Measurements from ENCODE around the gene SYNM.

SYNM gene

GRCh38 chr15:99131441-99132023 lies 26.7 kb downstream of the SYNM start:
- no peak for TF ChIP-seq CTCF (IDR thresholded peaks at IDR 0.05; ENCODE audit: low read depth, low read length, missing control alignments)
- no peak for DNase-seq (ENCODE audit: extremely low read depth, low read depth)
- H3K4me3 ChIP-seq (replicated peaks; ENCODE audit: low read depth, low read length) = no peak overlapping the region

GRCh38 chr15:99132122-99132521 lies 27.2 kb downstream of the SYNM start:
- TF ChIP-seq CTCF (IDR thresholded peaks at IDR 0.05; ENCODE audit: low read depth, low read length, missing control alignments) = no peak
- no peak for DNase-seq (ENCODE audit: extremely low read depth, low read depth)
- H3K4me3 ChIP-seq (replicated peaks; ENCODE audit: low read depth, low read length) = no peak overlapping the region

- no peak for TF ChIP-seq CTCF (IDR thresholded peaks at IDR 0.05; ENCODE audit: low read depth, low read length, missing control alignments)
- DNase-seq (ENCODE audit: extremely low read depth, low read depth) = no peak
- H3K4me3 ChIP-seq (replicated peaks; ENCODE audit: low read depth, low read length) = no peak overlapping the region
Observed at GRCh38 chr15:99132634-99133287, 27.9 kb downstream of the SYNM start.

GRCh38 chr15:99134317-99134821 lies 29.5 kb downstream of the SYNM start:
- no peak for TF ChIP-seq CTCF (IDR thresholded peaks at IDR 0.05; ENCODE audit: low read depth, low read length, missing control alignments)

GRCh38 chr15:99135194-99135593 lies 30.3 kb downstream of the SYNM start:
- no peak for TF ChIP-seq CTCF (IDR thresholded peaks at IDR 0.05; ENCODE audit: low read depth, low read length, missing control alignments)
- no peak overlapping the region for H3K4me3 ChIP-seq (replicated peaks; ENCODE audit: low read depth, low read length)
- DNase-seq (ENCODE audit: extremely low read depth, low read depth) = no peak

More at GRCh38 chr15:99134317-99134821, 29.5 kb downstream of the SYNM start:
- no peak overlapping the region for H3K4me3 ChIP-seq (replicated peaks; ENCODE audit: low read depth, low read length)
- DNase-seq (ENCODE audit: extremely low read depth, low read depth) = no peak

- no peak for TF ChIP-seq CTCF (IDR thresholded peaks at IDR 0.05; ENCODE audit: low read depth, low read length, missing control alignments)
- DNase-seq (ENCODE audit: extremely low read depth, low read depth) = no peak
- no peak overlapping the region for H3K4me3 ChIP-seq (replicated peaks; ENCODE audit: low read depth, low read length)
Observed at GRCh38 chr15:99137111-99137546, 32.2 kb downstream of the SYNM start.

All from HFF-Myc (cell line).